Ecto neural progenitor cell (in vitro differentiated cells): ENCODE measurements around the gene FBXL13.
"Not testable (repeated sequence)": the region's sequence is repeated elsewhere in the genome, so short reads cannot be mapped to it uniquely, and the experiment has no call there.

Experiments
- DNase-seq: peaks from one replicate; pipeline ENCODE4 v3.0.0-alpha.2; 2018; ENCODE audit warnings: low spot score

The FBXL13 gene

DNA sequence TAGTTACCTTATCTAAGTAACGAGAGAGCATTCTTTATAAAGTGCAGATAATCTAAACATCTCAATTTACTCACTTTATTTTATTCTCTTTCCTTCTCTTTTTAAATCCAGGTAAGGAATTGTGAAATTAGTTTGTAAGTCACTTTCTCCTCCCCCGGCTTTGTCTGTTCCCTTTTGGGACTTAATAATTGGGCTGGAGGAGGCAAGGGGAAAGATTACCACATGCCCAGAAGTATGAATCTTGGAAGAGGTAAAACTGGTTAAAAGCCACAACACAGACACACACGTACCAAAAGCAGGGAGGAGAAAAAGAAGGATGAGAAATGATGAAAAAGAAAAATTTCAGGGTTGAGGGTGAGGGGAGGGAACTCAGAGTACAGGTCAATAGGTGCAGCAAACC, 225.1 kb downstream of the FBXL13 start:
- no peak for DNase-seq

DNA sequence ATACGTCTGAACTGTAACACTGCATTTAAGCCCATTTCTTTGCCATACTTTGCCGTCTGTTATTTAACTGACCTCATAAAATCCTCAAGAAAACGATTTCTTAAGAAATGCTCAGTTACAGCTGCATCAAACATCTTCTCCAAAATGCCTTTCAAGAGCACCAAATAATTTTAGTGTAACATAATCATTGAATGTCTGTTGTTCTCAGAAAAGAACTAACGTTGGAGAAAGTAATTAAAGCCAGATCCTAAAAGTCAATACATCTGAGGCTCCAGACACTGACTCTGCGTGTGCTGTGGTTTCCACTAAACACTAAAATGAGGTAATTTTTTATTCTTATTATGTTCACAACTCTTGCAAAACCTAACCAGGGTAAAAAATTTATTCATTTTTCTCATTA, 225.5 kb downstream of the FBXL13 start:
- DNase-seq, result no peak

DNA sequence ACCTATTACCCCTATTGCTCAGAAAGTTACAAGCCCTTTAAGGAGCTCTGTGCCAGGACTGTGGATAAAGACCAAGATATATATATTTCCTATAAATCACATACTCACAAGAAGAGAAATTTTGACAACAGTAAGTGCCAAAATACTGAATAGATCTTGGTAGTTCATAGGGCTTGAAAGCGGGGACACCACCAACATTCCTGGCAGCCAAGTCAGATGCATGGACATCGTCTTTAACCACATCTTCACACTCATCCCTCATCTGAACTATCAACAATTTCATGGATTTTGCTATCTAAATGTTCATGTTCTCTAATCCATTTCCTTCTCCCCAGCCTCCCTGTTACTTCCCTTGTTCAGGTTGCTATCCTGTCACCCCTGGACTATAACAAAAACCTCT, 229.2 kb downstream of the FBXL13 start:
- DNase-seq, result no peak

DNA sequence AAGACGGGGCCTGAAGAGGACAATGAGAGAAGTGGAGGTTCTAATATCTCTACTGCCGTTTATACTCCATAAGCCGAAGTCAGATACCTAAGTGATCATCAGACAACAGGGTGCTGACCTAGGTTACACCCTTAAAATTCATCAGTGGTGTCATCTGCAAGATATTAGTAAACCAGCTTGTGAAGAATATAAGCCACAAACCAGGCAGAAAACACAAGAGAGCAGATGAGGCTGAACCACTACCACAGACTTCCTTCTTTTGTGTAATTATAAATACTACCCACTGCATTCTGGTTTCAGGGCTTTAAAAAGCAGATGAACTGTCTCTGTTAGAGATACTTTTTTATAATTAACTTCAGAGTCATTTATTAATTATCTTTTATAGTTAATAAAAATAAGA, 230.7 kb downstream of the FBXL13 start:
- DNase-seq, result no peak

DNA sequence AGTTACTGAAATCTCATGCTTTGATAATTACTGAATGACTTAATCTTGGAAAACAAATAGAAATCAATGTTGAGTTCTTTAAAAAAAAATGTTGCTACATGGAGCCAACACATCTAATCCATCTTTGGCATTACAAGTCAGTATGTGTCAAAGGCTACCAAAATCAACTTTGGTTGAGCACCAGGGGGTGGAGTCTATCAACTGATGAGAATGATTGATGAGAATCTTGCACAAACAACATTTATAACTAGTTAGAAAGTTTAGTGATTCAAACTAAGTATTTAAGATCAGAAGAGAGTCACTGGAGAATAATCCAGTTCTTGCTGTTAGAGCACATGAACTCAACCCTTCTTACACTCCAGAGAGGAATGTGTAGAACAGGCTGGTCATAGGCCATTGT, 232.3 kb downstream of the FBXL13 start:
- no peak for DNase-seq

DNA sequence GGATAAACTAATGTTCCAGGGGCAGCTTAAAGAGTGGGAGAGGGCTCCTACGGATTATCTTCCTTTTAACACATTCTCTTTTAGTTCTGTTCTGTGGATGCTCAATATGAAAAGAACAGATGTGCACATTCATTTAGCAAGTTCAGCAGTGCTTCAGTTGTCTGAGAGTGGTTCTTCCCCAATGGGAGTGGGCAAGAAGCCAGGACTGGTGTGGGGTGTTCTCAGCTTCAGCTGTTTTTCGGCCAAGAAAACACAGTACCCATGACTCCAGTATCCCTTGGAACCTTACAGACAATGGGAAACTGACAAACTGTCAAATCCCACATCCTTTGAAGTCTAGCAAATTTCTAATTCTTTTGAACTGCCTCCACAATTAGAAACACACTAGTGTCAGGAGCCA, 233.3 kb downstream of the FBXL13 start:
- no peak for DNase-seq

DNA sequence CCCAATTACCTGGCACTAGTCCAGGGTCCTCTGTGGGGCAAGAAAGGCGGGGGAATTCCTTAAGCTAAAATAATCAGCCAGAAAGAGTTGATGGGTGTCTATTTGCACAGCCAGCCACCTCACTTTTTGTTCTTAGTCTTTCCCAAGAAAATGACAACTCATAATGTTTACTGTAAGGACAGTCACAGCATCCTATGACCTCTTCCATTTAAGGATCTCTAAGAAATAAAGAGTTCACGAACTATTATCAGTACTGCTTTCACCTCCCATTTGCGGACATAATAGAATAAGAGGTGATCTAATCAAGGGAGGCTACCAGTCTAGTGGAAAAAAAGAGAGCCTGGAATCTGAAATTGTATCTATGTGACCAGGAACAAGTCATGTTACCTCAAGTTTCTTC, 234.2 kb downstream of the FBXL13 start:
- DNase-seq, result no peak

- not testable (repeated sequence) for DNase-seq
These were observed 236.0 kb downstream of the FBXL13 start for GRCh38 chr7:102838572-102839101.

- DNase-seq, result no peak
These were observed 236.8 kb downstream of the FBXL13 start for GRCh38 chr7:102837802-102838201.

GRCh38 chr7:102836977-102837376, 237.6 kb downstream of the FBXL13 start:
- DNase-seq, result no peak

DNA sequence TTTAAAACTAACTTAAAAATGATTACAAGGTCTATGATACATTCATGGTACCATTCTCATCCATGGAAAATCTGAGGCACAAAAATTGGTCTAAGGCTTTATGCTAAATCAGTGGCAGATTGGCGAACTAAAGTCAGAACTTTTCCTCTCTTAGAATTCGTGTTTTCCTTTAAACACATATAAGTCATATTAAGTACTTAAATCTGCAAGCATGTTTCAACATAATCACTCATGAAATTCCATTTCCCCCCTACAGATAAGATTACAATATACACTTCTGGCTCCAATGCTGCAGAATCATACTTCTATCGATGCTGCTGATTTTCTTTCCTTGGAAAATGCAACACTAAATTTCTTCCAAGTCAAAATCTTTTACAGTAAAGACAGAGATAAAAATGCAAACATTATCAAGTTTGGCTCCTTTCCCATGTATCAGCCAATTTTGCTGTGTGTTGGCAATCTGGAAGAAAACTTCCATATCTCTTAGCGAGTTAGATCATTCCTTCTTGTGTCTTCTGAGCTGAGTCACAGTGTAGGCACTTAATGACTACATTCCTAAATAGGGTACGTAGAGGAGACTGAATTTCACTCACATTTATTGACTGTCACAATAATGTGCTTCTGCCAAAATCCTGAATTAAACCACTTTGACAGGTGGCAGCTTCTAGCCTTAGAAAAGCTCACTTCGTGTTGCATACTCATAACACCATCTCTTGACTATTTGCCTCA, 238.2 kb downstream of the FBXL13 start:
- no peak for DNase-seq

DNA sequence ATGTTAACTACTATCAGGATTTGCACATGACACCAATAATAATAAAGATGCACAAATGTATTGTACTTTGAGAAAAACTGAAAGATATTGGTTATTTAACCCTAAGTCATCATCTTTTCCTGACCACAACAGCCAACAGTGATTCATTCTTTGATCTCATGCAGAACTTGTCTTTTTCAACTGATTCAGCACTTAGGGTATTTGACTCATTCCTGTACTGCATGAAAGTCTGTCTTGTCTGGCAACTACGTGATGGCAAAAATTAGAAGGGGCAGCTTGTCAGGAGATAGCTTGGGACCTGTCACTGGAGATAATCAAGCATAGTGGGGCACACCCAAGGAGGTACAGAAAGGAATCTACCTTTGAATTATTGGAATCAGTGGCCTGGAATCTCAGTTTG, 239.6 kb downstream of the FBXL13 start:
- no peak for DNase-seq

- no peak for DNase-seq
These were observed 240.1 kb downstream of the FBXL13 start for GRCh38 chr7:102834466-102834865.

DNA sequence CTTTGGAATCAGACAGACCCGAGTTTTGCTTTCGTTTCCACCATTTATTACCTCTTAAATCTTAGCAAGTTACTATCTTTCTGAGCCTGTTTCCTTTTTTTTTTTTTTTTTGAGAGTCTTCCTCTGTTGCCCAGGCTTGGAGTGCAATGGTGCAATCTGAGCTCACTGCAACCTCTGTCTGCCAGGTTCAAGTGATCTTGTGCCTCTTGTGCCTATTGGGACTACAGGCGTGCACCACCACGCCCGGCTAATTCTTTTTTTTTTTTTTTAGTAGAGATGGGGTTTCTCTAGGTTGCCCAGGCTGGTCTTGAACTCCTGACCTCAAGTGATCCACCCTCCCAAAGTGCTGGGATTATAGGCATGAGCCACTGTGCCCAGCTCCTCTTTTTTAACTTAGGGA, 241.3 kb downstream of the FBXL13 start:
- no peak for DNase-seq

- DNase-seq, result no peak
These were observed 241.9 kb downstream of the FBXL13 start for GRCh38 chr7:102832674-102833073.

DNA sequence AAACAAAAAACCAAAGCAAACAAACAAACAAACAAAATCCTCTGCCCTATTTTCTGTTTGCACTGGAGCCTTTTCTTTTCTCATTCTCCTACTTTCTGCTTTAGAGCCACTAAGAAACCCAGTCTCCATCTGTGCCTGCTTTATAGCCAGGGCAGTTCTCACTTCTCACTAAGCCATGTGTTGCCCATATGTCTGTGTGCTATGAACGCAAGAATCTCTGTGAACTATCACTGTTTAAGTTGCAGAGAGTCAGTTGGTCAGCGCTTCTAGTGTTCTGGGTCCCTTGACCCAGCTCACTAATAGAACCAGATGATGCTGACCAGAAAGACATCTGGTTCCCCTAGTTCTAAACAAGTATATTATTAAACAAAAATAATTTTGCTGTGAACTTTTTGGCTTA, 244.4 kb downstream of the FBXL13 start:
- no peak for DNase-seq

DNA sequence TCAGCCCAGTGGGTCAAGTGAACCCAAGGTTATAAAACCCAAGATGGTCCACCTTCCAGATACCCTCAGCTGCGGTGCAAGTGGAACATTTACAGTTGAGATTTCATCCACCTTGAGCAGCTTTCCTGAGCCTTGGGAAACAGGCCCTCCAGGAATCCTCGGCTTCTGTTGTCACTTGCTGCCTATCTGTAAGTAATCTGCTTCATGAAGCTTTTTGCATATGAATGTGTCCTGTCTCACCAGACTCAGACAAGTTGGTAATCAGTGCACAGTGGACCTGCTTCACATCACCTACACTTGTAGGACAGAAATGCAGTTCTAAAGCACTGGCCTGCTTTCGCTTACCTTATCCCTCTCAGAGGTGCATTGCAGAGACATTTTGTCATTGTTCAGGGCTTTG, 245.5 kb downstream of the FBXL13 start:
- no peak for DNase-seq

GRCh38 chr7:102828286-102828685, 246.3 kb downstream of the FBXL13 start:
- DNase-seq, result no peak

- no peak for DNase-seq
These were observed 251.0 kb downstream of the FBXL13 start for GRCh38 chr7:102823390-102824119.

DNA sequence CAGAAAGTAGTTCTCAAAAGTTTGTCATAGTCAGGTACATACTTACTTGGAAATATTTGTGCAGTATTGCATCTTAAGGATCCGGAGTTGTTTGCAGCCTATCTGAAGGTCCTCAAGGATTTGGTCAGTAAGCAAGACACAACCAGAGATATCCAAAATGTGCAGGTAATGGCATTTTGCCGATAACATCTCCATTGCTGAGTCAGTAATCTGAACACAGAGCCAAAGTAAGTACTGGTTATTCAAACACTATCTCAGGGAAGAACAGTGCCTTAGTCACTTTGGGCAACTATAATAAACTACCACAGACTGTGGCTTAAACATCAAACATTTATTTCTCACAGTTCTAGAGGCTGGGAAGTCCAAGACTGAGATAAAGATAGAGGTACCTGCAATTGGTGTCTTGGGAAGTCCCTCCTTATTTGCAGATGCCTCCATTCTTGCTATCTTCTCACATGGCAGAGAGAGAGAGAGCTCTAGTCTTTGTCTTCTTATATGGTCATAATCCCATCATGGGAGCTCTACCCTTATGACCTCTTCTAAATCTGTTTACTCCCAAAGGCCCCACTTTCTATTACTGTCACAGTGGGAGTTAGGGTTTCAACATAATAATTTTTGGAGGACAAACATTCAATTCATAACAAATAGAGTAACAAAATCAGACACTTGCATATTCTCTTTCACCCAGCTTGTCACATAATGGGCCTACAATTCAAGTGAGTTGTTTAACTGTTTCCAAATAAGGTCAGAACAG, 252.4 kb downstream of the FBXL13 start:
- no peak for DNase-seq

- no peak for DNase-seq
These were observed 255.4 kb downstream of the FBXL13 start for GRCh38 chr7:102819151-102819550.

GRCh38 chr7:102817616-102818573, 256.7 kb downstream of the FBXL13 start:
- no peak for DNase-seq
